ENCODE data around the gene ADAM12. TPM values are rescaled to one million over a fixed set of nuclear protein-coding genes. Genes with fewer than 3 reads are reported as not detected.

The ADAM12 gene
- total RNA-seq, 3 donors from 2014 or later (not counting 1 experiment from before 2014, with no cell fraction given): 1.6 to 1.9 (median 1.8) TPM

- 78% methylated on average over 6 of the region's 7 CpGs for WGBS (ENCODE audit: insufficient coverage)
- H3K4me1 Mint-ChIP-seq: no peaks in the 10 kb centered on the region
Observed at GRCh38 chr10:126402721-126403695, 14.7 kb upstream of the ADAM12 start.

GRCh38 chr10:126400641-126401040 lies 12.4 kb upstream of the ADAM12 start:
- TF ChIP-seq CTCF (IDR thresholded peaks at IDR 0.05): no peak
- Mint-ChIP-seq H3K27ac (no peak overlapping the region), H3K27me3 (ENCODE audit: low read depth in 2 of 2) (peaks cover 12 to 26% of the 10 kb centered on the region in 2 donors), H3K4me1 (no peaks in the 10 kb centered on the region), H3K36me3 (no peaks in the 10 kb centered on the region), H3K9me3 (no peaks in the 10 kb centered on the region), H3K4me3 (no peak overlapping the region)
- DNase-seq (no peak), ATAC-seq (no peak)
- Histone ChIP-seq H3K27me3 (ENCODE audit: control insufficient read depth, insufficient read depth, low read length) (no peaks in the 10 kb centered on the region), H3K36me3 (ENCODE audit: control insufficient read depth, insufficient read depth, low read length) (no peaks in the 10 kb centered on the region), H3K4me3 (ENCODE audit: low read length) (no peak overlapping the region), H3K27ac (ENCODE audit: low read length) (no peak overlapping the region), H3K9me3 (ENCODE audit: control insufficient read depth, insufficient read depth, low read length) (no peaks in the 10 kb centered on the region), H3K4me1 (ENCODE audit: control insufficient read depth, insufficient read depth, low read length) (no peaks in the 10 kb centered on the region)
- intact Hi-C loops (cut with micrococcal nuclease): no loop called here
- 62% methylated on average over 3 of the region's 4 CpGs for WGBS (ENCODE audit: insufficient coverage)

More at GRCh38 chr10:126402721-126403695, 14.7 kb upstream of the ADAM12 start:
- Histone ChIP-seq H3K27ac (ENCODE audit: low read length) (no peak overlapping the region), H3K27me3 (ENCODE audit: control insufficient read depth, insufficient read depth, low read length) (no peaks in the 10 kb centered on the region), H3K4me1 (ENCODE audit: control insufficient read depth, insufficient read depth, low read length) (no peaks in the 10 kb centered on the region), H3K9me3 (ENCODE audit: control insufficient read depth, insufficient read depth, low read length) (no peaks in the 10 kb centered on the region), H3K4me3 (ENCODE audit: low read length) (no peak overlapping the region), H3K36me3 (ENCODE audit: control insufficient read depth, insufficient read depth, low read length) (no peaks in the 10 kb centered on the region)
- Mint-ChIP-seq H3K36me3 (no peaks in the 10 kb centered on the region), H3K9me3 (no peaks in the 10 kb centered on the region), H3K27ac (no peak overlapping the region), H3K27me3 (ENCODE audit: low read depth in 2 of 2) (peaks cover 8 to 20% of the 10 kb centered on the region in 2 donors), H3K4me3 (no peak overlapping the region)
- no peak for ATAC-seq
- DNase-seq: no peak
- intact Hi-C loops (cut with micrococcal nuclease): no loop called here
- TF ChIP-seq CTCF (IDR thresholded peaks at IDR 0.05): no peak

GRCh38 chr10:126398924-126399323 lies 10.6 kb upstream of the ADAM12 start:
- ATAC-seq: no peak
- Histone ChIP-seq H3K4me3 (ENCODE audit: low read length) (no peak overlapping the region), H3K4me1 (ENCODE audit: control insufficient read depth, insufficient read depth, low read length) (no peaks in the 10 kb centered on the region), H3K27me3 (ENCODE audit: control insufficient read depth, insufficient read depth, low read length) (no peaks in the 10 kb centered on the region), H3K36me3 (ENCODE audit: control insufficient read depth, insufficient read depth, low read length) (no peaks in the 10 kb centered on the region), H3K9me3 (ENCODE audit: control insufficient read depth, insufficient read depth, low read length) (no peaks in the 10 kb centered on the region), H3K27ac (ENCODE audit: low read length) (no peak overlapping the region)
- H3K27me3 Mint-ChIP-seq (ENCODE audit: low read depth in 2 of 2): peaks cover 12 to 26% of the 10 kb centered on the region in 2 donors
- no peaks in the 10 kb centered on the region for H3K36me3 Mint-ChIP-seq
- WGBS (ENCODE audit: insufficient coverage): 81% methylated on average over 4 of the region's 4 CpGs
- intact Hi-C loops (cut with micrococcal nuclease): no loop called here
- H3K9me3 Mint-ChIP-seq: no peaks in the 10 kb centered on the region
- DNase-seq: no peak
- no peaks in the 10 kb centered on the region for H3K4me1 Mint-ChIP-seq
- no peak overlapping the region for H3K27ac Mint-ChIP-seq
- H3K4me3 Mint-ChIP-seq: no peak overlapping the region
- no peak for TF ChIP-seq CTCF (IDR thresholded peaks at IDR 0.05)
